Cardiac muscle cell (in vitro differentiated cells and primary cell): Measurements from ENCODE around the gene GLCCI1. TPM values are rescaled to one million over a fixed set of nuclear protein-coding genes. Genes with fewer than 3 reads are reported as not detected.

ENCODE experiments used
- DNase-seq, 2 donors: peaks; one replicate each; pipeline versions ENCODE4 v3.0.0 to v3.0.0-alpha.2; 2010 to 2017; ENCODE audit warnings: low read depth in 1 of 2, low spot score in 1 of 2
- H3K27ac ChIP-seq: fragments of 200-600 bp; sonication (generic); 2 replicates; pipeline ENCODE4 v1.5.1; 2016
- H3K27me3 ChIP-seq: fragments of 200-600 bp; sonication (generic); 2 replicates; pipeline ENCODE4 v1.6.0; 2016; ENCODE audit warnings: control low read depth
- H3K36me3 ChIP-seq: fragments of 200-600 bp; sonication (generic); 2 replicates; pipeline ENCODE4 v1.5.1; 2016; ENCODE audit warnings: control low read depth
- H3K4me1 ChIP-seq: fragments of 200-600 bp; sonication (generic); 2 replicates; pipeline ENCODE4 v1.8.1; 2017; ENCODE audit warnings: low read depth, mild to moderate bottlenecking, mixed run types
- H3K4me3 ChIP-seq: fragments of 200-600 bp; sonication (generic); 2 replicates; pipeline ENCODE4 v1.5.1; 2016; ENCODE audit warnings: mild to moderate bottlenecking
- H3K9me3 ChIP-seq: fragments of 200-600 bp; sonication (generic); 2 replicates; pipeline ENCODE4 v1.5.1; 2017; ENCODE audit warnings: low read depth, mild to moderate bottlenecking, control low read depth
- polyA plus RNA-seq: library from polyadenylated mRNA; unstranded; fragments of >200 nt; fragmentation: Nextera tagmentation; extraction: Ambion mirVana; gene quantifications from 2 replicates; pipeline ENCODE4 v1.2.1, GENCODE V29; 2016
- total RNA-seq: library from RNA; depleted of rRNA; stranded (reverse); fragments of >200 nt; gene quantifications from 2 replicates; pipeline ENCODE4 v1.2.3, GENCODE V29; 2016
- TF ChIP-seq, protein P1 (sequence below): IDR thresholded peaks from 2 replicates; pipeline ENCODE4 v1.5.1; 2012; ENCODE audit warnings: low read depth, mild to moderate bottlenecking, low read length

GLCCI1 gene
- total and polyA plus RNA-seq, 2 experiments from 2014 or later: 8.6 to 16.4 TPM

- Histone ChIP-seq H3K9me3 (no peaks in the 10 kb centered on the region), H3K4me1 (no peaks in the 10 kb centered on the region), H3K36me3 (no peaks in the 10 kb centered on the region), H3K4me3 (no peak overlapping the region), H3K27ac (no peak overlapping the region), H3K27me3 (no peaks in the 10 kb centered on the region)
- DNase-seq: no peak
- TF ChIP-seq, protein P1, sequence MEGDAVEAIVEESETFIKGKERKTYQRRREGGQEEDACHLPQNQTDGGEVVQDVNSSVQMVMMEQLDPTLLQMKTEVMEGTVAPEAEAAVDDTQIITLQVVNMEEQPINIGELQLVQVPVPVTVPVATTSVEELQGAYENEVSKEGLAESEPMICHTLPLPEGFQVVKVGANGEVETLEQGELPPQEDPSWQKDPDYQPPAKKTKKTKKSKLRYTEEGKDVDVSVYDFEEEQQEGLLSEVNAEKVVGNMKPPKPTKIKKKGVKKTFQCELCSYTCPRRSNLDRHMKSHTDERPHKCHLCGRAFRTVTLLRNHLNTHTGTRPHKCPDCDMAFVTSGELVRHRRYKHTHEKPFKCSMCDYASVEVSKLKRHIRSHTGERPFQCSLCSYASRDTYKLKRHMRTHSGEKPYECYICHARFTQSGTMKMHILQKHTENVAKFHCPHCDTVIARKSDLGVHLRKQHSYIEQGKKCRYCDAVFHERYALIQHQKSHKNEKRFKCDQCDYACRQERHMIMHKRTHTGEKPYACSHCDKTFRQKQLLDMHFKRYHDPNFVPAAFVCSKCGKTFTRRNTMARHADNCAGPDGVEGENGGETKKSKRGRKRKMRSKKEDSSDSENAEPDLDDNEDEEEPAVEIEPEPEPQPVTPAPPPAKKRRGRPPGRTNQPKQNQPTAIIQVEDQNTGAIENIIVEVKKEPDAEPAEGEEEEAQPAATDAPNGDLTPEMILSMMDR: no peak
Observed at GRCh38 chr7:7959979-7960670, 8.5 kb upstream of the GLCCI1 start.

- no peak for DNase-seq
- H3K27ac ChIP-seq: no peak overlapping the region
- no peaks in the 10 kb centered on the region for H3K27me3 ChIP-seq
- TF ChIP-seq, protein P1: no peak
- H3K36me3 ChIP-seq: no peaks in the 10 kb centered on the region
- H3K9me3 ChIP-seq: no peaks in the 10 kb centered on the region
- no peaks in the 10 kb centered on the region for H3K4me1 ChIP-seq
- H3K4me3 ChIP-seq: no peak overlapping the region
Observed at GRCh38 chr7:7962851-7963250, 5.7 kb upstream of the GLCCI1 start.

DNA sequence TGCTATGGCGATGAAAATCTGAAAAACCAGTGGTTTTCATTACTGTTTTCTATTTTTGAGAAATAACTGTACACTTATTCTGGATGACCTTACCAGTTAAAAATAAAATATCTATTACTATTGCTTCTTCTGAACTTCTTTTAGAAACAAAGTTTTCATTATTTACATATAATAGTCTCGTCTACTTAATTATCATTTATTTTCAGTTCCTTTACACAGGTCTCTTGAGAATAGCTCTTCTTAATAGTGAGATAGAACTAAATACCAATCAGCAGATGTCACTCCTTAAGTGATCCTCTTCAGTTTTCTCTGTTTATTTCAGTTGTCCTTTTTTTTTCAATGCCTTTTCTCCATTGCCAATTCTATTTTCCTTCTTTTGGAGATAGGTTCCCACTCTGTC, 4.3 kb upstream of the GLCCI1 start:
- Histone ChIP-seq H3K27me3 (no peaks in the 10 kb centered on the region), H3K9me3 (no peaks in the 10 kb centered on the region), H3K27ac (no peak overlapping the region), H3K4me3 (no peak overlapping the region), H3K4me1 (no peaks in the 10 kb centered on the region), H3K36me3 (no peaks in the 10 kb centered on the region)
- DNase-seq: no peak
- TF ChIP-seq, protein P1: no peak

DNA sequence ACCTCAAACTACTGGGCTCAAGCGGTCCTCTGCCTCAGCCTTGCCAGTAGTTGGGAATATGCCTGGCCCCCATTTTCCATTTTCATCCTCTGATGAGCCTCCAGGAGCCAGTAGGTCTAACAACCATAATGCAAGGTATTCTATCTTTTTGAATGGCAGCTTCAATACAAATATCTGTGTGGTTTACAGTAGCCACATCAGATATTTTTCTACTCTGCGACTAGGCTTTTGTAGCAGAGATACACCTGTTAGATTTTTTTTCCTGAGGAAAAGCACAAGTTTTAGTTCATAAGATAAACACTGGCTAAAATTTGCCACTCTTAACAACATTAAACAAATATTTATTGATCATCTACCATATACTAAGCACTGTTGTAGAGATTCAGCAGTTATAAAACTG, 3.9 kb upstream of the GLCCI1 start:
- Histone ChIP-seq H3K27ac (no peak overlapping the region), H3K4me1 (no peaks in the 10 kb centered on the region), H3K36me3 (no peaks in the 10 kb centered on the region), H3K9me3 (no peaks in the 10 kb centered on the region), H3K4me3 (no peak overlapping the region), H3K27me3 (no peaks in the 10 kb centered on the region)
- no peak for DNase-seq
- TF ChIP-seq, protein P1: no peak

GRCh38 chr7:7965301-7965700, 3.3 kb upstream of the GLCCI1 start:
- H3K36me3 ChIP-seq: no peaks in the 10 kb centered on the region
- H3K27ac ChIP-seq: no peak overlapping the region
- DNase-seq: no peak
- no peaks in the 10 kb centered on the region for H3K27me3 ChIP-seq
- no peaks in the 10 kb centered on the region for H3K4me1 ChIP-seq
- TF ChIP-seq, protein P1: no peak
- H3K4me3 ChIP-seq: no peak overlapping the region
- no peaks in the 10 kb centered on the region for H3K9me3 ChIP-seq
